Daoy (cell line): ENCODE measurements around the gene VGLL4. TPM values are rescaled to one million over a fixed set of nuclear protein-coding genes. Genes with fewer than 3 reads are reported as not detected.
A peak's percentile ranks its signal among the peaks of the same experiment; 100 is the strongest.
"Not testable (repeated sequence)": the region's sequence is repeated elsewhere in the genome, so short reads cannot be mapped to it uniquely, and the experiment has no call there.

Experiments used
- DNase-seq: peaks from one replicate; pipeline ENCODE4 v3.0.0-alpha.2; 2015; ENCODE audit warnings: low read depth
- total RNA-seq: library from RNA; depleted of rRNA; stranded (reverse); fragments of >200 nt; shearing (Covaris generic); gene quantifications from 2 replicates; pipeline ENCODE4 v1.2.3, GENCODE V29; 2014

Gene VGLL4
- total RNA-seq, 1 experiment from 2014 or later, result 35.0 TPM

GRCh38 chr3:11606865-11607440 is 36.8 kb downstream of the VGLL4 start:
- no peak for DNase-seq

GRCh38 chr3:11606090-11606784 is 37.5 kb downstream of the VGLL4 start:
- DNase-seq, result no peak

GRCh38 chr3:11605398-11605797 is 38.3 kb downstream of the VGLL4 start:
- no peak for DNase-seq

GRCh38 chr3:11604139-11604892 is 39.4 kb downstream of the VGLL4 start:
- no peak for DNase-seq

GRCh38 chr3:11603628-11604027 is 40.1 kb downstream of the VGLL4 start:
- no peak for DNase-seq

- DNase-seq, result no peak
These were observed 40.7 kb downstream of the VGLL4 start for GRCh38 chr3:11602886-11603527.

- DNase-seq, result no peak
These were observed 41.4 kb downstream of the VGLL4 start for GRCh38 chr3:11602239-11602840.

GRCh38 chr3:11601446-11602238 is 42.1 kb downstream of the VGLL4 start:
- peak; percentile 32 for DNase-seq

- peak; percentile 97 for DNase-seq
These were observed 43.0 kb downstream of the VGLL4 start for GRCh38 chr3:11600501-11601282.

- DNase-seq, result no peak
These were observed 47.3 kb downstream of the VGLL4 start for GRCh38 chr3:11596387-11596786.

GRCh38 chr3:11595024-11595423 is 48.7 kb downstream of the VGLL4 start:
- not testable (repeated sequence) for DNase-seq

- DNase-seq, result no peak
These were observed 50.2 kb downstream of the VGLL4 start for GRCh38 chr3:11593318-11594034.

GRCh38 chr3:11592445-11593298 is 51.0 kb downstream of the VGLL4 start:
- DNase-seq, result peak; percentile 32

- peak; percentile 40 for DNase-seq
These were observed 52.1 kb downstream of the VGLL4 start for GRCh38 chr3:11591391-11592282.

- no peak for DNase-seq
These were observed 52.7 kb downstream of the VGLL4 start for GRCh38 chr3:11591002-11591355.

- DNase-seq, result no peak
These were observed 54.0 kb downstream of the VGLL4 start for GRCh38 chr3:11589706-11590105.

GRCh38 chr3:11588755-11589154 is 55.0 kb downstream of the VGLL4 start:
- DNase-seq, result no peak

- DNase-seq, result no peak
These were observed 55.4 kb downstream of the VGLL4 start for GRCh38 chr3:11588338-11588737.
